ENCODE measurements around the gene XRCC5.
"Not testable (repeated sequence)": the region's sequence is repeated elsewhere in the genome, so short reads cannot be mapped to it uniquely, and the experiment has no call there.

Gene XRCC5

DNA sequence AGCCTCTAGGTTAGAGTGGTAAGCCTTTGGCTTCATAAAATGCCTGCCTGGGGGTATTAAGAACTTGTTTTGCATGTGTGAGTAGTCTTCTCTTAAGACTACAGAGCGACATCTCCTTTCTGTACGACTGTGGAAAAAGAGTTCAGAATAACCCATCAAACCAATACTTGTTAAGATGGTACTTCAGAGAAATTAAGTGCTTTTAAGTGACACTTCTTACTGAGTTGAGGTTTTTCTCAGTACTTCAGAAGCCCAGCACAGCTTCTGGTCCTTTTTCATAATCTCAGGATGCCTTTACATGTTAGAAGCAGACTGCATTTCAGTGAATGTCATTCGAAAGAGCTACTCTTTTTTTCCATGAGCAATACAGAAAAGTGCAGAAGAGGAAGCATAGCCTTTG, 10.8 kb downstream of the XRCC5 start:
- peak; percentile 67 for DNase-seq

DNA sequence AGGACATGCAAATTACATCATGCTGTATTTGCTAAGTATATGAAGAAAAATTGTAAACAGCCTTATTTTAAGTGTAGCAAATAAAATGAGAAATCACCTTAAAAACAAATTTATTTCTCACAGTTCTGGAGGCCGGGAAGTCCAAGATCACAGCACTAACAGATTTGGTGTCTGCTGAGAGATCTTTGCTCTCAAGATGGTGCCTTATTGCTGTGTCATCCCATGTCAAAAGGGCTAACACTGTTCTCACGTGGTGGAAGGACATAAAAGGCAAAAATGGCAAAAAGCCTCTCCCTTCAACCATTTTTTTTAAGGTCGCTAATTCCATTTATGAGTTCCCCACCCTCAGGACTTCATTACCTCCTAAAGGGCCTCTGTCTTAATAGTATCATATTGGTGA, 12.1 kb downstream of the XRCC5 start:
- DNase-seq: no peak

DNA sequence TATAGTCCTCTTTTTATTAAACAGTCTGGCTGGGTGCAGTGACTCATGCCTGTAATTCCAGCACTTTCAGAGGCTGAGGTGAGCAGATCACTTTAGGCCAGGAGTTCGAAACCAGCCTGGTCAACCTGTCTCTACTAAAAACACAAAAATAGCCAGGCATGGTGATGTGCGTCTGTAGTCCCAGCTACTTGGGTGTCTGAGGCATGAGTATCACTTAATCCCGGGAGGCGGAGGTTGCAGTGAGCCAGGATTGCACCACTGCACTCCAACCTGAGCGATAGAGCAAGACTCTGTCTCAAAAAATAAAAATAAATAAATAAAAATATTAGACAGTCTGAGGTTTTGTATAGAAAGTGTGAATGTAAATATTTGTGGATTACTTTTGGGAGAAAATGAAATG, 17.8 kb downstream of the XRCC5 start:
- no peak for DNase-seq

DNA sequence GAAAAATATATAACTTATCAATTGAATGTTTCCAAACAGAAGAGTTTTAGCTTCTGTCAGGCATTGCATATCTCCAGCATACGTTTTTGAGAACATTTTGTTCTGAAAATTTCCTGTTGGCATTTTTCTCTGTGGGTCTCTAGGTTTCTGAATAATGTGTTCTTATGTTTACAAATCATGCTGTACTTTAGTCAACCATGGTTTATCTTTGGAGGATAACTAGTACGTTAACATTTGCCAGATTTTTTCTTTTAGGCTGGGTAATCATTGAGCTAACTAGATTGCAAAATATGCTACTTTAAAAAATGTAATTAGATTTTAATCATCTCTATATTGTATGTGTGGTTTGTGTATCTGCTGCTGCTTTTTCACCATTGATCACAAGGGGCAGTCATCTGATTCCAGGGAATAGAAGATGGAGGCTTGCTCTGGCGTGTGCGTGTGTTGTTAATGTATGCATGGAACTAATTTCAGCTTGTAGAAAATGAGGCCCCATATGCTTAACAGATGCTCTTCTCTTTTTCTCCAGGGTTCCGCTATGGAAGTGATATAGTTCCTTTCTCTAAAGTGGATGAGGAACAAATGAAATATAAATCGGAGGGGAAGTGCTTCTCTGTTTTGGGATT, 21.3 kb downstream of the XRCC5 start:
- no peak for DNase-seq

DNA sequence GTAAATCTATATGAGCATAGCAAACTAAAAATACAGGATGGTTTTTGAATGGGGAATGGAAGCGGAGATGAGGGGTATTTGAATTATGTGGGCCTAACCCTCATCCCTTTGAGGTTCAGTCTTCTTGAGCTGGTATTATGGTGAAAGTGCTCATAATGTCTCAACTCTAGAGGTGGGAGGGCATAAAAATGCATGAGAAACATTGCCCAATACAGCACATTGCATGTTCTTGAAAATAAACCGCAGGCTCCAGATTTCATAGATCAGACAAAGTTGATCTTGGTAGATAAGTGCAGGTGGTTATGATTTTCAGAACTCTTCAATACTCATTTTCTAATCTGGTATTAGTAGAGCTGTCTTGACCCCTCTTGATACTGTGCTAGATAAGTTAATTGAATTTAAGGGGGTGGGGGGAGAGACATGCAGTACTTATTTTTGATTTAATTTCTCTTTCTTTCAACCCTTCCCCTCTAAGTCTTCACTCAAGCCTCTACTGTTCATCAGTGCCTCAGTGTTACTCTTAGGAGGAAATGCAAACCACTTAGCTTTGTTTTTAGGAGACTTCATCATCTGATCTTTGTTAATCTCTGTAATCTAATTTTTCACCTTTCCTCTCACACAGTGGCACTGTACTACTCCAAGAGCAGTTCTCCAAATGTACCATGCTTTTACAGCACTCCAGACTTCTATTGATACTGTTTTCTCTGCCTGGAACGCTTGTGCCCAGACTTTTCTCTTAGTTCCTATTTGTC, 22.2 kb downstream of the XRCC5 start:
- DNase-seq: peak; percentile 42

DNA sequence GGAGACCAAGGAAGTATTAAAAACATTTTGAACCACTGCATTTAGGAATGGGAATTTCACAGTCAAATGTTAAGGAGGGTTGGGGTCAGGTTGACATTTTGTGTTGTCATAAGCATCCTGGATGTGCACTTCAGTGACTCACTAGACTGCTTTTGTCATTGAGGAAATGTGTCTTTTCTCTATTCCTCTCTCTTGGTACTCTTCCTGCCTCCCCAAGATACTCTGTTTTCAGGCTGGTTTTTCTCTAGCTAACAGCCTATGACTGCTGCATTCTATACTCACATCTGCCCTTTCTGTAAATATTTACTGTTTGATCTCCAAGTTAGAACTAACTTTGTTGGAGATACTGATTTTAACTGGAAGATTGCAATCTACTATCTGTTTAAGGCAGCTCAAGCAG, 23.4 kb downstream of the XRCC5 start:
- DNase-seq: no peak

DNA sequence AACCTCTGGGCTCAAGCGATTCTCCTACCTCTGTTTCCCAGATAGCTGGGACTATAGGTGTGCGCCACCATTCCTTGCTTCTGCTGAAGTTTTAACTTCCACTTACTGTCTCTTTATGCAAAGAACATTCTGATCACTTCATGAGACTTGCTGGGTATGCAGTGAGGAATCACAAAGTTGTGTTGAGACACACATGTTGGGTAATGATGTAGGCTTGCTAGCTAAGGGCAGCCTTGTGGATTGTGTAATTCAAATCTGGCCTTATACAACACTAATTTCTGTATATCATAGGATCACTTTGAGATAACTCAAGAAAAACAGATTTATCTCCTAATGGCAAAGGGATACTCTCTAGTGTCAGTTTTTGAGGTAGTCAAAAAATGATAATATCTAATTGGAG, 24.2 kb downstream of the XRCC5 start:
- no peak for DNase-seq

DNA sequence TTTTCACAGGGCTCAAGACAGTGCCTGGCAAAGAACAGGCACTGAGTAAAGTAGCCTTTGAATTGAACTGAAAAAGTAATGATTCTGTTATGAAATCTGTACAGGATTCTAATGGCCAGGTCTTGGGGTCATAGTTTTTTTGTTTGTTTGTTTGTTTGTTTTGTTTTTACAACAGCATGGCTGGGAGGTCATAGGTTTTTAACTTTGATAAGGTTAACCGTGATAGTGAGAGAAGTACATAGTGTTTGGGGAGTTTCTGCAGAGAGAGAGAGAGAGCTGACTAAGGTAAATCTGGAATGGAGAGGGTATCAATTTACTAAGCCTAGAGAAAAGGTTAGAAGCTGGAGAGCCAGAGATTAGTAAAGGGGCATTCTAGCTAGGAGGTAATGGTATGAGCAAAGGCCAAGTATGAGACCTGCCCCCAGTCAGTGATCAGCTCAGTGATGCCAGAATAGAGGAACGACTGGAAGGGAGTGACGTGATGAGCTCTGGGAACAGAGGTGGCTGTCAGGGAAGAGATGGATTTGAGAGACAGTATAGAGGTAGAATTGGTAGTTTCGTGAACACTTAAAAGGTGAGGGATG, 25.9 kb downstream of the XRCC5 start:
- no peak for DNase-seq

DNA sequence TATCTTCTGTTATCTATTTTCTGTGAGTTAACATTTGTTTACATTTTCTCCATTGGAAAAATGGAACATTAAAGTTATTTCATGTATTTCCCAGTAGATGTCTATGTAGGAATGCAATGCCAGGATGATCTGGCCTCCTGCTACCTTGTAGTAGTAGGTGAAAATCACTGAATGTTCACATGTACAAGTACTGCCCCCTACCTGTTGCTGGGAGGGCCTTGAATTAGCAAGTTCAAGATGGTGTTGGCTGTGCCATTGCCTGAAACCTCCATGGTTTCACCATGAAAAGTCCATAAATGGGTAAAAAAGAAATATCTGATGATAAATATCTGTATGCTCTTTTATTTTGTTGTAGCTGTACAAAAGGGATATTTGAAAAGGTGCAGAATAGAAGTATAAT, 30.7 kb downstream of the XRCC5 start:
- DNase-seq: peak; percentile 39

DNA sequence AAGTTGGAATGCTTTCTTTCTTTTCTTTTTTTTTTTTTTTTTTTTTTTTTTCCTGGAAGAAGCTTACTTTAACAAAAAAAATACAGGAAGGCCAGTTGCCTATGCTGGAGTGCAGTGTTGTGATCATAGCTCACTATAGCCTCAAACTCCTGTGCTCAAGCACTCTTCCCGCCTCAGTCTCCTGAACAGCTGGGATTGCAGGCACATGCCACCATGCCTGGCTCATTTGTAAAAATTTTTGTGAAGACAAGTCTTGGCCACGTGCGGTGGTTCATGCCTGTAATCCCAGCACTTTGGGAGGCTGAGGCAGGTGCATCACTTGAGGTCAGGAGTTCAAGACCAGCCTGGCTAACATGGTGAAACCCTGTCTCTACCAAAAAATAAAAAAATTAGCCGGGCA, 32.4 kb downstream of the XRCC5 start:
- not testable (repeated sequence) for DNase-seq

DNA sequence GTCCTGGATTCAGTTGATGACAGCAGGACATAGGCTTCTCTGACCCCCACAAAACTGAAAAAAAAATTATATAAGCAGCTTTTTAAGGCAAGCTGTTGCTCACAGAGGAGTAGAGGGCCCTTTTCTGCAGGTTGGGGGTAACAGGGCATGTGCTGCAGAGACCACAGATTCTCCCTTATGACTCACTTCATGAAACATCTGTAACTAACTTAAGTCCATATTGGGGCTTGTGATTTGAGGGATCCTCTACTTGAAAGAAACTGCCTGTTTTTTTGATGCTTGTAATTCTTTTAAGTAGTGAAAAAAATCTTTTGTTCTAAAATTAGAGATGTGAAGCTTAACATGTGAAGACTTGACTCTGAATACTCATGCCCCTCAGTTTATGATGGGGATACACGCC, 33.4 kb downstream of the XRCC5 start:
- peak; percentile 77 for DNase-seq

DNA sequence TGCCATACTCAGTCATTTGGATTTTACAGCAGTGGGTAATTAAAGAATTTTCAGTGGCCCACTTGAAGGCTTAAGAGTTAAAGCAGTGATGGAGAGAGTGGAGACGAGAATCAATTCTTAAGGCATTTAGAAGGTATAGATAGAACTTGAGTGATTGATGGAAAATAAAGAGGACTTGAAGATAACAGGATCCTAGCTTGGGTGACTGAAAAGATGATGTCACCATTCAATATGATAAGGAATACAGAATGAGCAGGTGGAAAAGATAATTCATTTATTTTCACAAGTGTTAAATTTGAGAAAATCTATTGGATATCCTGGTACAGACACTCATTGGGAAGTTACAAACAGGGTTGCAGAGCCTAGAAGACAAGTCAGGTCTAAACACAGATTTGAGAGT, 35.2 kb downstream of the XRCC5 start:
- DNase-seq: no peak

DNA sequence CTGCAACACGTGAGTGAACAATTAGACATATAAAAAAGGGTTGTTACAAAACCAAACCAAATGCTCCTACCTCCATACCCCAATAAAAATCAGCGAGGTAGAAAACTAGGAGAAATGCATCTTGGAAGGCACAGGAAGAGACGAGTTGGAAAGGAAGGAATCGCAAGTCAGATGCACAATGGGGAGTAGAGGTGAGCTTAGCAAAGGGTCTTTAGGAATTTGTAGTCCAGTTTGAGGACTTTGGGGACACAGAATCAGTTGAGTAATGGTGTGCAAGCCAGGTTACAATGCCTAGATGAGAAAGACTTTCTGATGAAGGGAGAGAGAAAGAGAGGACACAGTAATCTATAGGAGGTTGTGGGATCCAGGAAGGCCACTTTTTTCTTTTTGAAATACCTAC, 35.7 kb downstream of the XRCC5 start:
- DNase-seq: no peak

DNA sequence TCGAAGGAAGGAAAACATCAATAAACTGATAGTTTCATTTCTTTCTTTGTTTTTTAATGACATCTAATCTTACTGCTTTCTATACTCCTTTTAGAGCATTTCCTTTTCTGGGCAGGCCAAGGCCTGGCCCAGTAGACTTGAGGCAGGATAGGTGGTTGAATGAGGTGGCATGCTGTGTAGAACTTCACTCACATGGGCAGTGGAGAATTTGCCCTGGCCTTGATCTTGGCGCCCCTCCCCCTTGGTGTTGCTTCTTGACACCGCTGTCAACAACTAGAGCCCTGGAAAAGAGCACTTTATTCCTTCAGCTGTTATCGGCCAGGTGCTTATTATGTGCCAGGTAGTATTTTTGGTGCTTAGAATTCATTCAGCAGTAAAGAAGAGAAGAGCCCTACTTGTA, 37.4 kb downstream of the XRCC5 start:
- DNase-seq: no peak

DNA sequence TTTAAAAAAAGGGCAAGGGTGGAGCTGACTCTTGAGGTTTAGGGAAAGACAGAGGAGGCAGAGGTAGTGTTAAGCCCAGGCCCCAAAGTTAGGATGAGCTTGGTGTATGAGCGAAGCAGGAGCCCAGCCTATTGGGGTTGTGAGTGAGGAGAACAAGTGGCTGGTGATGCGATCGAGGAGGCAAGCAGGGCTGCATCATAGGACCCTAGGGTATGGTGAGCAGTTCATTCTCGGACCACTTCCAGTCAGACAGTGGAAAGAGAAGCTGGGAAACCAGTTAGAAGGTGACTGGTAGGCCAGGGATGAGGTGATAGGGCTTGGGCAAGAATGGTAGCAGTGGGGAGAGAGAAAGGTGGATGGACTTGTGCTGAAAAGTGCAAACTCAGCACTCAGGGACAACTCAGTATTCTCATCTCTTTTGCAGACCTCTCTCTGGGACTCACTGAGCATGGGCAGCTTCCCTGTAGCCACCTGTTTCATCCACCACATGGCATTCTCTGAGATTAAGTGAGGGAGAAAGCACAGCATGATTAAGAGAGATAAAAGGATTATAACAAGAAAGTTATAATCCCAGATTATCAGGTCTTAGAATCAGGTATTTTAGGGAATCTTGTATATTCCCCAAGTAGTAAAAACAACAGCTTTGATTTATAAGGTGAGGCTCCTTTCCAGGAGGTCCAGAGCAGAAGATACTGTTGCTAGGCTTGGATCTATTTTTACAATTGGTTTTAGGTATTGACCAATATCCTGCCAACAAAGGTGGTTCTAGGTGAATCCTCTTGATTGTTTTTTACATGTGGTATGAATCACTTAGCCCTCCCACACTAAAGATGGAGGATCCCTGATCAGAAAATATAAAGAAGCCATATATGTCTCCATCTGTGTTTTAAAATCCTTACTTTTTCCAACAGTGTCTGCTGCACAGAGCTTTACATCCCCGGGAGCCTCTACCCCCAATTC, 38.3 kb downstream of the XRCC5 start:
- no peak for DNase-seq

DNA sequence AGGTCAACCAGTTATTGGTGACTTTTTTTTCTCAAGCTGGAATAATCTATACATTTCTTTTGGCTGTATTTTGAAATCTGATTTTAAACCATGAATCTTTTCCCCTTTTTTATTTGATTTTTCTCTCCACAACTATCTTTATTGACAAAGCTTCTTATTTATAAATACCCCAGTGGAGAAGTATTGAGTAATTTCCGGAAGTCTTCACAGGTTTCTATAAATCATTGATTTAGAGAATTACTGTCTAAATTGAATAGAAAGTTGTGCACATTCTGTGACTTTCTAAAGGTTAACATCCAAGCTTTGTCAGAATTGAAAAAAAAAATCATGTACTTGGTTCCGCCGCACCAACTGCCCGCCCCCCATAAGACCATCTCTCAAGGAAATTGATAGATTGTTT, 39.8 kb downstream of the XRCC5 start:
- no peak for DNase-seq

DNA sequence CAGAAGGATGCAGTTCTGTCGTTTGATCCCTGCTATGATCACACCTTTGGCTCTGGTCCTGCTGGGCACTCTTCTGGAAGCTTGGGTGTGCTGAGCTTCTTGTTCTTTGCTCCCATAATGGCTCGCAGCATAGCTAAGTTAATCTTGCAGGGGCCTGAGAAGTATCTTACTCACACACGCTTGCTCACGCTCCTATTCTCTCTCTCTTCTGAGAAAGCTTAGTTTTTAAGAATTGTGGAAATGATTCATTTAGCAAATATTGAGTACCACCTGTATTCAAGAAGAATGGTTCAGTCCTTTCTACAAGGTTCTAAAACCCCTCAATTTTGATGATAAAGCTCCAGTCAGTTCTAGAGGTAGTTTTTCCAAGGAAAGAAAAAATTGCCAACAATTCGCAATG, 40.6 kb downstream of the XRCC5 start:
- DNase-seq: no peak

DNA sequence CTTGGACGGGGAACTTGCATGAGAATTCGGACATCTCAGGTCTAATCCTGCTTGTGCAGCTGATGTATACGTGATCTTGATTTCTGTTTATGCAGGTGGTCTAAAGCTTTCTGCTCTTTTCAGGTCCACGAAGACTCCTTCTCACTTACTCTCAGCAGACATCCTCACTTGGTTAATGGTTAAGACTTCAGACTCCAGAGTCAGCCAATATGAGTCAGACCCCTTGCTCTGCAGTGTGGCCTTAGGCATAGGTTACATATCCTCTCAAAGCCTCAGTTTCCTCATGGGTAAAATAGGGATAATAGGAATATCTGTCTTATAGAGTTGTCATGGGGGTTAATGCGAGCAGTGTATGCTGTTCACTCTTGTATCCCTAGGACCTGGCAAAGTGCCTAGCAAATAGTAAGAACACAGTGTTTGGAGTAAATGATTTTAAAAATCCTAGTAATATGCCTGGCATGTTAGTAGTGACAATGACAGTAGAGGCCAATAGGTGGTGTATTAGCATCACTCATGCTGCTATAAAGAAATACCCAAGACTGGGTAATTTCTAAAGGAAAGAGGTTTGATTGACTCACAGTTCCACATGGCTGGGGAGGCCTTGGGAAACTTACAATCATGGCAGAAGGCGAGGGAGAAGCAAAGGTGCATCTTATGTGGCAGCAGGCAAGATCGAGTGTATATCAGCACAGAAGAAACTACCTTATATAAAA, 42.3 kb downstream of the XRCC5 start:
- no peak for DNase-seq

DNA sequence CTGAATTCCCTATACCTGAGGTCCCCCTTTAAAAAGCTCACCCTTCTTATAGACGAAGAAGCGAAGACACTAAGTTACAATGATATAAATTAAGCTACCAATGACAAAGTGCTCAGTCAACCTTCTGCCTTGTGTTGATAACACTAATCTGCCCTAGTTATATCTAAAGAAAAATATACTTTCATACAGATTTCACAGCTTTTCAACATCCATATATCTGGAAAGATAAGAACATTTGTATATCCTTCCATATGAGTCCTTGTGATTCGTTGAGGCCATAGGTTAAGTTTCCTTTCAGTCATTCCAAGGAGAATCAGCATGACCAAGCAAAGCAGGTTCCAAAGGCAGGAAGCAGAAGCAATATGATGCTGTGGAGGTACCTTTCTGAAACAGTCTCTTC, 46.8 kb downstream of the XRCC5 start:
- DNase-seq: no peak

DNA sequence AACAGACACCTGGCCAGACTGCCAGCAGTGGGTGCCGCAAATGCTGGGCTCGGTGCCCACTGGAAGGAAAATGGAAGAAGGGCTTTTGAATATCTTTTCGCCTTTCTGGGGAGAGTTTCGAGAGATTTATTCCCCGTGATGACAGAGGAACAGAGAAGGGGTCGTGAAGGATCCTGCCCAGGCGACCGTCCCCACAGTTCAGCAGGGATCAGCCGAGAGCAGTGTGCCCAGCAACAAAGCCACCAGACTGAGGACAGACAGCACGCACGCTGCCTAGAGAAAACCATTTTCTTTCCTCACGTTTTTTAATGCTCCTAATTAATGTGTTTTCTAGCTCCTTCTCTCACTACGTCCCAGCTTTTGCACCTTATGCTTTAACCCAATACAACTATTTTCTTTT, 47.7 kb downstream of the XRCC5 start:
- no peak for DNase-seq

DNA sequence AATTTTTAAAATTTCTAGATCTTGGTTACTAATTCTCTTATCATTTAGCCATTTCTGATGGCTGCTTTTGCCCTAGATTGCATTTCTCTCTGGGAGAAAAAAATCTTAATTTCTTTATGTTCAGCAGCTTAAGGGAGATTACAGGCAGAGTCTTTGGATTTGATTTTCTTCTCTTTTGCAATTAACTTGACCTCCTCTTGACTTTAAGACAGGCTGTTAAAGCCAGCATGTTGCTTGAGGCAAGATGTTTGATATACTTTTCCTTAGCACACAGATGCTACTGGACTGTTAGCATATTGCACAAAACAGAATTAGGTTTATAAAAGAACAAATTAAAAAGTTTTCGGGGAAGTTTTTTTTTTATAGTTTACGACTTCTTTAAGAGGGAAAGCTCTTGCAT, 50.0 kb downstream of the XRCC5 start:
- DNase-seq: no peak

DNA sequence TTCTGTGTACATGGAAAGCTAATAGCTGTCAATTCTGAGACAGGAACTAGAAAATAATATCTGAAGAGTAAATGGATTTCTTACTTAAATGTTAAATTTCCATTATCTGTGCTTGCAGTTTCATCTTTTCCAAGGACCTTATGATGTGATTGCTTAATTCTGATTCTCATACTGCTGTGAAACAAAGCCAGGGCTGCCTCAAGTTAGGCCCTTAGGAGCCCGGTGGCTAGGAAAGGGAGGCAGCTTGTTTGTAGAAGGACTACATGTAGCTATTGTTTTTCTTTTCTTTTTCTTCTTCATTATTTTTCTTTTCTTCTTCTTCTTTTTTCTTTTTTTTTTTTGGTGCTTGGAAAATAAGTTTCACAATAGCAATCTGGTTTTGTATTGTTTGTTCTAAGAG, 50.5 kb downstream of the XRCC5 start:
- DNase-seq: no peak

DNA sequence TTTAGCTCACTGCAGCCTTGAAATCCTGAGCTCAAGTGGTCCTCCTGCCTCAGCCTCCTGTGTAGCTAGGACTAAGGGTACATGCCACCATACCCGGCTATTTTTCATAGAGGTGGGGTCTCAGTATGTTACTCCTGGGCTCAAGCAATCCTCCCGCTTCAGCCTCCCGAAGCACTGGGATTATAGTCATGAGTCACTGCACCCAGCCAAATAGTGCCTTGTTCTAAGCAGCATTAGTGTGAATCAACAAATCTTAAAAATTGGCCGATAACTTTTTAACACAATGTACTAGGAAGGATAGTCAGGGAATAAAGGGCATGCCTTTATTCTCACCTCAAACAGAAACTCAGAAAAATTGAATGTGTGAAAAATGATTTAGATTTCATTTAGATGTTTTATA, 51.6 kb downstream of the XRCC5 start:
- DNase-seq: no peak
